Mucosa of descending colon (tissue), 3 donors: Measurements from ENCODE around the gene ZDHHC13. TPM values are rescaled to one million over a fixed set of nuclear protein-coding genes. Genes with fewer than 3 reads are reported as not detected.

Experiments
- ATAC-seq: fragments of 200-7000 bp; cut with Tn5 transposase; one replicate; pipeline ENCODE4 v1.9.1; 2020; ENCODE audit warnings: mild to moderate bottlenecking, moderate library complexity
- DNase-seq, 3 donors: peaks; one replicate each; pipeline ENCODE4 v3.0.0-alpha.2; 2020
- H3K36me3 ChIP-seq: fragments of 200-600 bp; one replicate; pipeline ENCODE4 v1.8.0; 2021; ENCODE audit warnings: low read depth, mild to moderate bottlenecking
- H3K4me1 ChIP-seq: fragments of 200-600 bp; one replicate; pipeline ENCODE4 v1.8.0; 2021; ENCODE audit warnings: low read depth, mild to moderate bottlenecking
- H3K4me3 ChIP-seq: fragments of 200-600 bp; one replicate; pipeline ENCODE4 v1.8.0; 2021; ENCODE audit warnings: mild to moderate bottlenecking
- H3K9me3 ChIP-seq: fragments of 200-600 bp; one replicate; pipeline ENCODE4 v1.8.0; 2021; ENCODE audit warnings: mild to moderate bottlenecking
- intact Hi-C, 2 donors: fragments of 100-400 bp; cut with DNase I in 1 of 2; cut with micrococcal nuclease in 1 of 2; formaldehyde crosslinking; loops; one replicate each; pipeline versions ENCODE4 v1.11.0 to v1.11.1; 2022; cut with DNase I, micrococcal nuclease
- total RNA-seq, 3 donors: library from RNA; stranded (reverse); fragmentation: NEBNext Ultra II Directional in 2 of 3; extraction: Animal tissue kit (Norgen Biotek cat#: 25700) in 2 of 3; gene quantifications; one replicate each; pipeline versions ENCODE4 v1.2.1 to v1.2.4, GENCODE V29; 2021 to 2023
- TF ChIP-seq, protein P1 (sequence below): fragments of 200-600 bp; IDR thresholded peaks from one replicate; pipeline ENCODE4 v1.8.0; 2022; ENCODE audit warnings: antibody characterized with exemption, mild to moderate bottlenecking
- donor health status: DM: no; HTN: no; CAD: no; lungs with moderate emphysema.
- donor health status: DM: no; HTN: no; CAD: no.
- donor health status: DM: no; HTN: yes; CAD: no.

Gene ZDHHC13
- total RNA-seq, 3 donors from 2014 or later = 19.7 to 33.4 (median 27.2) TPM

DNA sequence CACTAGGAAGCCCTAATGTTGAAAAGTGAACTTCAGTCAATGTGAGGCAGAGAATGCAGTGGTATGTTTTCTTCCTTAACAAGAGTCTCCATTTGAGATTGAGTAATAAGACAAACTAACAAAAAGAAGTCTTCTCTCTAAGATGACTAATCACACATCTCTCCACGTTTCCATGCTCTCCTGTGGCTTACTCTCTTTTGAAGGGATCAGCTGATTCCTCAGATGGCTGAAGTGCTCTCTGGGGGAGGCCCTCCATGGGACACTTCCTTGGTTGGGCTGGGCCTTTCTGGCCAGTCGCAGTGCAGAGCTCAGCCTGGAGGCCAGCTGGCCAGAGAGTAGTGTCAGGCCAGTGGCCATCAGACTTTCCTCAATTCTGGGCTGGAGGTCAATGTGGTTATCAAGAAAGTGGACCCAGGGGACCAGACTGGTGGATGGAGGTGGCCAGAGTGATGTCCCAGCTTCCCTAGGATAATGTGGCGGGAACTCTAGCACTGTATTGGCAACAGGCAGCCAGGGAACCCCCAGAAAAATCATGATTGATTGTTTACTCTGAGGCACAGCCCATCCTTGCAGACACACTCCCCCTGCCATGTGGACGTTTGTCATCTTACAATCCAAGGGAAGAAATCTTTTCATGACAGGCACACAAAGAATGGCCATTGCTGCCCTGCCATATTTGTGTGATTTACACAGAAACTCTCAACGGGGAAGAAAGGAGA lies 70.3 kb downstream of the ZDHHC13 start:
- no peak for ATAC-seq
- TF ChIP-seq, protein P1, sequence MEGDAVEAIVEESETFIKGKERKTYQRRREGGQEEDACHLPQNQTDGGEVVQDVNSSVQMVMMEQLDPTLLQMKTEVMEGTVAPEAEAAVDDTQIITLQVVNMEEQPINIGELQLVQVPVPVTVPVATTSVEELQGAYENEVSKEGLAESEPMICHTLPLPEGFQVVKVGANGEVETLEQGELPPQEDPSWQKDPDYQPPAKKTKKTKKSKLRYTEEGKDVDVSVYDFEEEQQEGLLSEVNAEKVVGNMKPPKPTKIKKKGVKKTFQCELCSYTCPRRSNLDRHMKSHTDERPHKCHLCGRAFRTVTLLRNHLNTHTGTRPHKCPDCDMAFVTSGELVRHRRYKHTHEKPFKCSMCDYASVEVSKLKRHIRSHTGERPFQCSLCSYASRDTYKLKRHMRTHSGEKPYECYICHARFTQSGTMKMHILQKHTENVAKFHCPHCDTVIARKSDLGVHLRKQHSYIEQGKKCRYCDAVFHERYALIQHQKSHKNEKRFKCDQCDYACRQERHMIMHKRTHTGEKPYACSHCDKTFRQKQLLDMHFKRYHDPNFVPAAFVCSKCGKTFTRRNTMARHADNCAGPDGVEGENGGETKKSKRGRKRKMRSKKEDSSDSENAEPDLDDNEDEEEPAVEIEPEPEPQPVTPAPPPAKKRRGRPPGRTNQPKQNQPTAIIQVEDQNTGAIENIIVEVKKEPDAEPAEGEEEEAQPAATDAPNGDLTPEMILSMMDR = no peak
- H3K36me3 ChIP-seq = no peaks in the 10 kb centered on the region
- H3K4me1 ChIP-seq = no peaks in the 10 kb centered on the region
- H3K4me3 ChIP-seq = no peak overlapping the region
- no peaks in the 10 kb centered on the region for H3K9me3 ChIP-seq
- intact Hi-C loops = no loop called here
- no peak for DNase-seq

DNA sequence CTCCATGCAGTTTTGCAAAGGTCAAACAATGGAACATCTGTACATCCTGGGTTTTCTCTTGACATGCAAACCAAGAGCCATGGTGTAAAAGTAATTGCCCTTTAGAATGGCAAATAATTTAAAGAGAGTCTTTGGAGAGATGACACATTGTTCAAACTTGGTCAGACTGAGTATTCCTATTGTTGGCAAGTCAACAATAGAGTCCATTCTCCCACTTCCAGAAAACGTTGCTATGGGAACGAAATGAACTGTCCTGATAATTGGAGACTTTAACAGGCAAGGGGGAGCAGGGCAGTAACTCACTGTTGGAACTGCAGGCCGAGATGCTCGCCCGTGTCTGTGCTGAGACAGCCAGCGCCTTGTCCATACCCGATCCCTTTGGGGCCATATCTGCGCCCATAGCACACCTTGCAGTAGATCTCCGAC lies 70.9 kb downstream of the ZDHHC13 start:
- H3K4me1 ChIP-seq = no peaks in the 10 kb centered on the region
- ATAC-seq = no peak

DNA sequence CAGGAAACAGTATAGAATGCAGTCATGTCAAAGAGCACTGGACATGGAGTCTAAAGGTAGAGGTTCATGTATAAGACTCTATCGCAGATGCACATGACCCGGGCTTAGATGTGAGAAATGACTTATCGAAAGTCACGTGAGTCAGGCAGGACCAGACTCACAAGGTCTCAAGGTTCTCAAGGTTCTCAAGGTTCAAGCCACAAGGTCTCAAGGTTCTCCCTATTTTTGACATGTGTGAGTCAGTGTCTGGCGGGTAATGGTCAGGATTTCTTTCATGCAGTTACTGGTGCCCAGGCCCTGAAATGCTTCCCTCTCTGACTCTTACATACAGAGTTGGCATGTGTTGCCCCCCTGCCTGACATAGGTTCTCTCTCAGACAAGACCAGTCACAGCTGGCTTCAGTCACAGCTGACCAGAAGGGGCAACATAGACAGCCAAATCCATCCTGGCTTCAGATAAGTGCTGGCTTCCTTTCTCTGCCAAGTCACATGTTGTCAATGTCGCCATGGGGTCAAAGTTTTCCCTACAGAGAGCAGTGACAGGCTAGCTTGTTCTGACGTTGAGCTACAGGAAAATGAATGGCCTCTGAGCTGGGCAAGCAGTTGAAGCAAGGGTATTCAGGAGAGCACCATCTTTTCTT lies 74.7 kb downstream of the ZDHHC13 start:
- ATAC-seq (peak; percentile 75), DNase-seq (peak in 1 of 3 donors; percentile 47)
- H3K4me1 ChIP-seq = no peaks in the 10 kb centered on the region
- no peak overlapping the region for H3K4me3 ChIP-seq
- TF ChIP-seq, protein P1 = no peak
- H3K9me3 ChIP-seq = no peaks in the 10 kb centered on the region
- intact Hi-C loops = no loop called here
- no peaks in the 10 kb centered on the region for H3K36me3 ChIP-seq

More for the DNA sequence above, 70.9 kb downstream of the ZDHHC13 start:
- TF ChIP-seq, protein P1 = no peak
- no peak overlapping the region for H3K4me3 ChIP-seq
- H3K36me3 ChIP-seq = no peaks in the 10 kb centered on the region
- no peaks in the 10 kb centered on the region for H3K9me3 ChIP-seq
- DNase-seq = no peak
- intact Hi-C loops = no loop called here

DNA sequence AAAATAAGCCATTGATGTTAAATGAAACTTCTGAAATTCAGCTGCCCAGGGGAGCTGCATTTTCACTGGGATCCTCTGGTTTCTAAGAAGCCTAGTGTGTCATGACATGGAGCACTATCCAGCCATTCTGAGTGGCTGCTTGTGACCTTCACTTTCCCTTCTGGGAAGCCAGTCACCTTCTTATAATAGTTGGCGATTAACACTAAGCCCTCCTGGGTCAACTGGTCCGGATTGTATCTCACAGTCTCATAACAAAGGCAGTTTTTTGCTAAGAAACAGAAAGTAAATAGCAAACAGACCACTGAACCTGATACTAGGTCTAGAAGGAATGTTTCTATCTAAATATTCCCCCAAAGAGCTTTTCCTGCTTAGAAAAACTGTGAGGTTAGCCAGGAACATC lies 76.9 kb downstream of the ZDHHC13 start:
- DNase-seq = no peak
- no peak overlapping the region for H3K4me3 ChIP-seq

DNA sequence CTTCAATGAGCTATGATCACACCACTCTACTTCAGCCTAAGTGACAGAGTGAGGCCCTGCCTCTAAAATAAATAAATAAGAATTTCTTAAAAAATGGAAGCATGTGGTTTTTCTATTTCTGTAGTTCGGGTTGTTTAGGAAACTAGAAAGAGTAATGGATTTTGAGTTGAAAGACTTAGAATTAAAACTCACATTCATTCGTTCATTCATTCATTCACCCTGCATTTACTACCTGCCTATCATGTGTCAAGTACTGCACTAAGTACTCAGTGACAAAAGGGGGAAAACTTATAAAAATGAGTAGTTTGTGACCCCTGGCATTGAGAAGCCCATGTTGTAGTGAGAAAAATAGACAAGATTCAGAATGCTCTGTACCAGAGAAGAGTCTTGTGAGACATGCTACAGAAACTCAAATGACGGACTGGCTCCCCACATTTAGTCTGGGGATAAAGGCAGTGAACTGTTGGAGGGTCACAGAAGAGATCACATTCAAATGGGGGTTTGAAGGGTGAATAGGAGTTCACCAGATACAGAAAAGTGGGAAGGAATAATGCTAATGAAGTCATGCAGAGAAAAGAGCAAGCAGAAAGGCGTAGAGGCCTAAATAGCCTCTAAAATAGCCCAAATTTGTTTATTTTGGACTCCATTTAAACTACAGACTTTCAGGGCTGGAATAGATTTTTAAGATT lies 77.8 kb downstream of the ZDHHC13 start:
- TF ChIP-seq, protein P1 = no peak
- intact Hi-C loops = no loop called here
- DNase-seq (no peak), ATAC-seq (no peak)
- H3K9me3 ChIP-seq = no peaks in the 10 kb centered on the region
- no peaks in the 10 kb centered on the region for H3K36me3 ChIP-seq
- no peak overlapping the region for H3K4me3 ChIP-seq
- no peaks in the 10 kb centered on the region for H3K4me1 ChIP-seq

More for the DNA sequence above, 76.9 kb downstream of the ZDHHC13 start:
- ATAC-seq = no peak
- TF ChIP-seq, protein P1 = no peak
- H3K4me1 ChIP-seq = no peaks in the 10 kb centered on the region
- H3K9me3 ChIP-seq = no peaks in the 10 kb centered on the region
- intact Hi-C loops = no loop called here
- H3K36me3 ChIP-seq = no peaks in the 10 kb centered on the region
